Stimulated activated CD8-positive, alpha-beta memory T cell treated with anti-CD3 and anti-CD28 coated beads, Interleukin-15, amount 100 ng/mL, for 4 hours (primary cell): ENCODE measurements around the gene REV3L.
"Not testable (repeated sequence)": the region's sequence is repeated elsewhere in the genome, so short reads cannot be mapped to it uniquely, and the experiment has no call there.

Experiments
- DNase-seq, 2 donors: peaks; one replicate each; pipeline ENCODE4 v3.0.0-alpha.2; 2020; ENCODE audit warnings: low read depth in 2 of 2

REV3L gene

DNA sequence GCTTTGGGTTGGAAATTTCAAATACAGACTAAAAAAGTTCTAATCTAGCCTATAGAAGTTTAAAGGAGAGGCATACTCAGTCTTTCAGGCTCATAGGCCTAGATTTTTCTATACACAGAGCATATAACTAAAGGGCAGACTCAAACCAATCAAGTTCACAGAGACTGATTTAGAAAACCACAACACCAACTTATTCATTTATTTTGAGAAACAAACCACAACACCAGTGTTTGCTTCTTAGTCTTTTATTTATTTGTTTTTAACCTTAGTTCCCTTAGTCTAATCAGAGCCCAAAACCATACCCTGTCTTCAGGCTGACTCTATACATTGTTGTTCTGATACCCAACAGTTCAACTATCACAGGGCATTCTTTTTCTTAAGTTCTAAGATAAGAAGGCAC, 103.7 kb downstream of the REV3L start:
- no peak for DNase-seq

DNA sequence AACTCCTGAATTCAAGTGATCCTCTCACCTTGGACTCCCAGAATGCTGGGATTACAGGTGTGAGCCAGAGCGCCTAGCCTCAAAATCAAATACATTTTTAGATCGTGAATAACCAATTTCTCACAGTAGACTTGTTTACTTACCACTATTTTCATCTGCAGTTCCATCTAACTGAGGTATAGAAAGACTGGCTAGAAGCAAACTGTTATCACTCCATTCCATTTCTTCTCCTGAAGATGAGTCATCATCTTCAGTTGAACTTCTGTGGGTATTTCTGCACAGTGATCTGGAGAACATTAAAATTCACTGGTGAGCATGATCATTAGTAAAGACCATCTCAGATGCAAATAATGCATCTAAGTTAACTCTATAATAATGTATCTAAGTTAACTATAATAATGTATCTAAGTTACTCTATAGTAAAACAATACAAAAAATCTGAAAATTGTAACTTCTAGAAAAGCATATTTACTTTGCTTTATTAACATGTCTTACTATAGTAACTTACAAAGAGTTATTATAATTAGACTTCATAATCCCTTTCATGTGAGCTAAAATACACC, 105.4 kb downstream of the REV3L start:
- no peak for DNase-seq

DNA sequence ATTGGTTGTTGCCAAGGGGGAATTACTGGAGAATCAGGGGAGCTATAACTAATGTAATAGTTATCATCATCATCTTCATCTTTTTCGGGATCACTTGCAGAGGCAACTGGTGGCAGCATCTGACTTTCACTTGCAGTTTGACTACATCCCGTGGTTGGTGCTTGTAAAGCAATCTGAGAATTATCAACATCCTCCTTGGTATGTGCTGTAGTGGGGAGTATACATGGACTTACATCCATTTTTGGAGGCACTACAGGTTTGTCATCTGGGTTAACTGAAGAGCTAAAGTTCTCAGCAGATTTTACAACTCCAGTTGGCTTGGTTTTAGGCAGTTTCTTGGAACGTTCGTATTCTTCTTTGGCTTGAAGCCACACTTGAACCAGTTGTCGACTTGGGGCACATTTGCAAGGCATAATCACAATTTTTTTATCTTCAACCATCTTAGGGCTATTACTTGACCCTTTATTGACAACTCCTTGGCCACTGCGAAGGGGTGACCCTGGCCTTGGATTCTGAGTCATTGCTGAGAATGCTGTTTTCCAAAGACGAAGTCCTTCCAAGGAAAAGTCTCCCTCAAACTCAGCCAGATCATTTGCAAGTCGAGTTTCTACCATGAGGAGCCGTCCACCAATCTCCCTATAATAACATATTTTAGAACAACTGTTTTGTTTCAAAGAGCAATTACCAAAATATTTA, 115.5 kb downstream of the REV3L start:
- DNase-seq: no peak

DNA sequence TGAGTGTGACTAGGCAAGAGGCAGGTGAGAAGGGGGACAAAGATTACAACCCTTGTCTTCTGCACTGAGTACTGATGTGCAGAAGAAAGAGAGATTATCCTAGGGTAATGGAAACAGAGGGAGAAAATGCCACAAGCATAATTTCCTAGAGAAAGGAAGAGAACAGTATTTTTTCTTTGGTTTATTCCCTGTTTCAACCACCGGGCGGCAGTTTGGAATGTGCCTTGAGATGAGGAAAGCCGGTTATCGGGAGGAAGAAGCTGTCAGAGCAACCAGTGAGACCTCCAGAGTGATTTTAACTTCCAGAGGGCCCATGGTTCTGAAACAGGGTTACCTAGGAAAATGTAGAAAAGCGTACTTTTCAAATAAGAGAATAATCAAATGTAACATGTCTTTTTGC, 121.4 kb downstream of the REV3L start:
- no peak for DNase-seq

DNA sequence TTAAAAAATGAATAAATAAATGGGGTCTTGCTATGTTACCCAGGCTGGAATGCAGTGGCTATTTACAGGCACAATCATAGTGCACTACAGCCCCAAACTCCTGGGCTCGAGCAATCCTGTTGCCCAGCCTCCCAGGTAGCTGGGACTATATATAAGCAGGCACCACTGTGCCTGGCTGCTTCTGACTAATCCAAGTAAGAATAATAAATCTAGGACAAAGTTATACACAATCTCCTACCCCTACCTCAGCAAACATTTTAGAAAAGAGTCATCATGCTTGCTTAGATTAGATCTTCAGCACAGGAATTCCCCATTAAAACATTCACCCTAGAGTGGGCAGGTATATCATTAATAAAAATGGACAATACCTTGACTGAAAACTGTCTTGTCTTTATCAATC, 124.6 kb downstream of the REV3L start:
- no peak for DNase-seq

DNA sequence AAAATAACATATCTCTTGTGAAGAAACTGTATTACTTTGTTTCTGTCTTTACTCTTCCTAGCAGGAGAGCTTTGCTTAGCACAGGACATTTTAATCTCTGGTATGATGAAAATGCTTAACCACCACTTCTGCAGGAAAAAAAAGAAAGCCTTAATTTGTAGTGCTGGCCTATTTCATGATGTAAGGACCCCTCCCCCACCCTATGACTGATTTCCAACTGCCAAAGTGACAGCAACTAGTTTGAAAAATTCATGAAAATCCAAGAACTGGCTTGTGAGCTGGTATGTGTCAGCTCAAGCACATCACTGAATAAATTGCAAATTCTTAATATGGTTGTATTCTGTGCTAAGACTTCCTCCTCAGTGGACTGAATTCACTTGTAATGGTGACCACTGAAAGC, 125.3 kb downstream of the REV3L start:
- no peak for DNase-seq

DNA sequence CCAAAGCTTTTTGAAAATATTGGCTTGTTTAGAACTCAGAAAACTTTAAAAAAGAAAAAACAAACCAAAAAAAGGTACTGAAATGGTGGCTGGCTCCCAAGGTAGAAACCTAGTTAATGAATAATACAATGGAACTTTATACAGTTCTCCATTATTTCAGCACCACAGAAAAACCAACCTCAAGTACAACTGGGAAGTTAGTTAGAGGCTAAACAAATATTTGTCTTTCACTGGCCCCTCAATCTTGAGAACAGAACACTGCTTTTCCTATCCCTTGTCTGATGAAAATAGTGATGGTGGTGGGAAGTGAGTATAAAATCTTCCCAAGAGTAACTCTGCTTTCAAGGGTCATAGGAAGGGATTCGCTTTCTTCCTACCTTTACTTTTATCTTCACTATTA, 126.5 kb downstream of the REV3L start:
- DNase-seq: no peak

DNA sequence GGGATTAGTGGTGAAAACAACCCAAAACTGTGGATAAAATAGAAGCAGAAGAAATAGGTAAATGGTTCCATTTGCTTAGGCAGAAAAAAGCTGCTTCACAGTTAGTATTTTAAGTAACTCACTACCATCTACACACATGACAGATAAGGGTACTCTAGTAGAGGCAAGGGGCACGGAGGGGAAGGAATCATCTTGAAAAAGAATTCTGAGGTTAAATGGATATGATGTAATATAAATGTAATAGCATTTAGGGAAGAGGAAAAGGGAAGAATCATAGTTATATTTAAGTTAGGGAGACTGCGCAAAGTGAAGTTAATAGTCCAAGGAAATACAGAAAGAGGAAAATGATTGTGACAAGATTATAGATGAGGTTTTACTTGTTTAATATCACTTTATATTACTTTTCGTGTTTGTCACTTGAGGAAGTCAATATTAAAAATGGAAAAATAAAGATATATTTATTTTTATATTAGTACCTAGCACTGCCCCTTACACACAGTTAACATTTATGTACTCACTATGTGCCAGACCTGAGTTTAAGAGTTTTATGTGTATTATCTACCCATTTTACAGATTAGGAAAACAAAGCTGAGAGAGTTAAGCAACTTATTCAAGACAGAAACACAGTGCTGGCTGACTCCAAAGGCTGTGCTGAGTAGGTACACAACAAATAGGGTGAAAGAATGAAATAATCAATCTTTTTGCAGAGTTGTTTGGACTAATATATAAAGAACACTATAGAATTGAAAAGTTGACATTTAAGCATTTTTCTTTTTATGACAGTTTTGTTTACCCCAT, 128.1 kb downstream of the REV3L start:
- no peak for DNase-seq

DNA sequence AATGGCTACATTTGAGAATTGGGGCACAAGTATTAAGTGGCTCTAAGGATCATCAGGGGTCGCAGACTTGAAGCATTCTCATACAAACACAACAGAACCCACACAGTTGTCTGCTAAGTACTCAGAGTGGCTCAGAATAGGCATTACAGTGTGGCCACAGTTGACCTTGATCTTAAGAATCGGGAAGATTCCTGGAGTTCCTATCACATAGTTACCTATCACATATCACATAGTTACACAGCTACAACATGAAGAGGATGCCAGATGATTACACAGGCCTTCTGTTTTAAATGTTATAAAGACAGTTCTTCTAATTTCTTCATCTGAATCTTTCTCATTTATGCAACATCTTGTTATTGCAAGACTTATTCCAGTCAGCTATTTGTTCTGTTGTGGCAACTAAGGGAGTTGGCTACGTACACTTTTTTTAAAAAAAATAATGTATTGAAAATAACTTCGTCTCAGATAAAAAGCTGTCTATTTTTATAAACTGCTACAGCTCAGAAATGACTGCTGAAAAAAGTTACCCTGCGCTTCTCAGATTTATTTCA, 129.0 kb downstream of the REV3L start:
- DNase-seq: no peak

DNA sequence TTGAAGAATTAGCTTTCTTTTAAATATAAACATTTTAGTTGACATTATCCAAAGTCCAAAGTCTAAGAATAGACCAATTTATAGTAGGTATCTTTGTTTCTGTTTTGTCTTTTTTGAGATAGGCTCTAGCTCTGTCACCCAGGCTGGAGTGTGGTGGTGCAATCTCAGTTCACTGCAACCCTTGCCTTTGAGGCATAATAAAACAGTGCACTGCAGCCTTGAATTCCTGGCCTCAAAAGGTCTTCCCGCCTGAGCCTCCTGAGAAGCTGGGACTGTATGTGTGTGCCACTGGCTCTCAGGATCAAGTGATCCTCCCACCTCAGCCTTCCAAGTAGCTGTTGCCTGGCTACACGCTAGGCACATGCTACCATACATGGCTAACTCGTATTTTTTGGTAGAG, 135.4 kb downstream of the REV3L start:
- DNase-seq: no peak

DNA sequence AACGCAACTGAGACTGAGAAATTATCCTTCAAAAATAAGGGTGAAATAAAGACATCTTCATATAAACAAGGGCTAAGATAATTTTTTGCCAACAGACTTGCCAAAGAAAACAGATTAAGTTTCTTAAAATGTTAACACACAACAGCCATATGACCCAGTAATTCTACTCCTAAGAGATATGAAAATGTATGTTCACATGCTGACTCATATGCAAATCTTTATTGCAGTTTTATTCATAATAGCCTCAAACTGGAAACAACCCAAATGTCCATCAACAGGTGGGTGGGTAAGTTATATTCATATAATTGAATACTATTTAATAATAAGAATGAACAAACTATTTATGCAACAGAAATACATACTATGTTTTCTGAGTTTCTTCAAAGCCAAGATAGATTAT, 140.1 kb downstream of the REV3L start:
- no peak for DNase-seq

DNA sequence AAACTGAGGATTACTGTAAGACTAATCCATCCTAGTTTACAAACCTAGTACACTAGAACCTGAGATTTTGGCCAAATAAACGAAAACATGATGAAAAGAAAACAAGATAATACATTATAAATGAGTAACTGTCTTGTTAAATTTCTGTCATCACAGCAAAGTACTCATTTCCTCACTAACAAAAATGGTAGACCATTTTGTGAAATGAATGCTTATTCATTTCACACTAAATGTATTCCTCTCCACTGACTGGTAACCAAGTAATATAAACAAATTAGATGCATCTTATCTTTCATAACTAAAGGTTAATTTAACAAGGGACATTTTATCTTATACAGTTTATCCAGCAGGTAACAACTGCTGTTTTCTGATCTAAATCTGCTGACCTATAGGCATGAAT, 143.7 kb downstream of the REV3L start:
- no peak for DNase-seq

DNA sequence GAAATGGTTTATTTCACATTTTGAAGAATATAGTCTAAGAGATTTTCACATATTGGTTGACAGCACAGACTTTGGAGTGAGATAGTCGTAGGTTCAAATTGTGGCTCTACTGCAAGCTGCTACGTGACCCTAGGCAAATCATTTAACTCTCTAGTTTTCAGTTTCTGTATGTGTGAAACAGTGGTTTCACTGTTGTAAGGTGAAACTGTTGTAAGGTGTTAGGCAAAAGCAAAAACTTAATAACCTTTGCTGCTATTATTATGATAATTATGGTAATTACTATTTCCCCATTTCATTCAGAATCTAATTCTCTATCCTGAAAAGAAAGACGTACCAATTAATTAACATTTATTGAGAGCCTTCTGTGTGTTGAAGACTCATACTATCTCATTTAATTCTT, 144.2 kb downstream of the REV3L start:
- DNase-seq: no peak

DNA sequence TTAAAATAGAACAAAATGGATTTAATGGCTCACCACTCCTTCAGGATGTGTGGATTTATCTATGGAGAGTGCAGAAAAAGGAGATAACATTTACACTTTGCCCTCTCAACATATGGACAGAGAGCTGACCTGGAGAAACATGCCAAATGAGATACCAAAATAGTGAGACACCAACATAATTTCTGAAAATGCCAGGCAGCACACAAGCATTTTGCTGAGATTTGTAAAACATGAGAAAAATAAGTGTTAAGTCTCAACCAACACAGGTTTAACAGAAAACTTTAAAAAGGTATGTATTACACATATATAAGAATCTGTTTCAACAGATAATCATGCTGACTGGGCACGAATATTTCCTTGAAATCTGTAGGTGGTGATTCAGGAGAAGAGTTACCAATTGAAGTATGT, 145.2 kb downstream of the REV3L start:
- DNase-seq: no peak

DNA sequence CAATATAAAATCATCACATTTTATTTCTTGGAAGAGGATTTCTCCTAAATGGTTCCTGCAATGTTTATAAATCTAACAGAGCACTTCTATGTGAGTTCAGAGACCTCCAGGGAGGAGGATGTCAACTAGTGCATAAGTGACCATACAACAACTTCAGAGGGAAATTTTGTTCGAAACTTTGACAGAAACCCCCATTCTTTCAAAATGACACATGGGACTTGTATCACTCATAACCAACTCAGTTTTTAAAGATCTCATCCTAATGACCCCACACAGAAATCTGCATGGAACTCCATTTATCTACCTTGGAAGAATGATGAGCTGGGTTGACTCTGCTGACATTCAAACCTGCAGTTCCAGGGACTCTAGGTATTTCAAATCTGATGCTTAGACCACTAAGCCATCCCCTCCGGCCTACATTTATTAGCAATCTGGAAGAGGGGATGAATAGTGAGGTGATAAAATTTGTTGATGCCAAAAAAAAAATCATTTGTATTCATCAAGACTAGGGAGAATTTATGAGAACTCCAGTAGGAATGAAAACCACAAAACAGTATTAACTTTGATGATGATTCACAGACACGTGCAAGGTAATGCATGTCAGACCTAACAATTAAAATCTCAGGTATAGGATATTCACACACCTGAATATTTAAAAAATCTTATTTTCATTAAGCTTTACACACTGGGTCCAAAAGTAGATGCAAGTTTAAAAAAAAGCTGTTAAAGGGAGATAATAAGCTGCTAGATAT, 153.0 kb downstream of the REV3L start:
- DNase-seq: no peak

DNA sequence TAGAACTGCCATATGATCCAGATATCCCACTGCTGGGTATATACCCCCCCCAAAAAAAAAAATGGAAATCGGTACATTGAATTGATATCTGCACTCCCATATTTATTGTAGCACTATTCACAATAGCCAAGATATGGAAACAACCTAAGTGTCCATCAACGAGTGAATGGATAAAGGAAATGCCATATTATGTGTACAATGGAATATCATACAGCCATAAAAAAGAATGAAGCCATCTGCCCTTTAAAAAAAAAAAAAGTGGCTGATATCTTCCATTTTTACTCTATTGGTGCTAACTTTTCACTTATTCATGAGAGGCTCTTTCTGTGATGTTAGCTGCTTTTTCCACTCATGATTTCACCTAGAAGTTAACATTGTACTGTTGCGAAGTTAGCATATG, 156.5 kb downstream of the REV3L start:
- no peak for DNase-seq

DNA sequence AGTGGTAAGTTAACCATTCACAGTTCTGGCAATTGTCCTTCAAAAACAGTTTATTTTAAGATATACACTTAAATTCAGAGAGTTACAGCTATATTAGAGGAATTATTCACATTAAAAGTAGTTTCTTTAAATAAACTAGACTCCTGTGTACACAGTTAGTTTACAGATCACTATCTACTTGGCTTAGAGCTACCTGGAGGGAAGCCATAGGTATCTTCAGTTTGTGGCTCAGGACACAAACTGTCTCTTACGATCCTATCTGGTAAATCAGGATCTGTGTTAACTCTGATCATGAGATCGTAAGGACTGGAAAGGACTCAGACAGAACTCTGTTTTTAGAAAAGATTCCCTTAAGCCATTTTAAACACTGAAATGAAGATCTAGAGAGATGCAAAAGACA, 160.9 kb downstream of the REV3L start:
- DNase-seq: no peak

DNA sequence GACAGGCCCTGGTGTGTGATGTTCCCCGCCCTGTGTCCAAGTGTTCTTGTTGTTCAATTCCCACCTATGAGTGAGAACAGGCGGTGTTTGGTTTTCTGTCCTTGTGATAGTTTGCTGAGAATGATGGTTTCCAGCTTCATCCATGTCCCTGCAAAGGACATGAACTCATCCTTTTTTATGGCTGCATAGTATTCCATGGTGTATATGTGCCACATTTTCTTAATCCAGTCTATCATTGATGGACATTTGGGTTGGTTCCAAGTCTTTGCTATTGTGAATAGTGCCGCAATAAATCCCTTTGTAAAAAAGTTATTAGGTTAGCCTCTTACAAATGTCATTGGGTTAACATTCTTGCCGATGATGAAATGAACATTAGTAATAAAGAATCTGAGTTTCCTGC, 175.1 kb downstream of the REV3L start:
- not testable (repeated sequence) for DNase-seq

DNA sequence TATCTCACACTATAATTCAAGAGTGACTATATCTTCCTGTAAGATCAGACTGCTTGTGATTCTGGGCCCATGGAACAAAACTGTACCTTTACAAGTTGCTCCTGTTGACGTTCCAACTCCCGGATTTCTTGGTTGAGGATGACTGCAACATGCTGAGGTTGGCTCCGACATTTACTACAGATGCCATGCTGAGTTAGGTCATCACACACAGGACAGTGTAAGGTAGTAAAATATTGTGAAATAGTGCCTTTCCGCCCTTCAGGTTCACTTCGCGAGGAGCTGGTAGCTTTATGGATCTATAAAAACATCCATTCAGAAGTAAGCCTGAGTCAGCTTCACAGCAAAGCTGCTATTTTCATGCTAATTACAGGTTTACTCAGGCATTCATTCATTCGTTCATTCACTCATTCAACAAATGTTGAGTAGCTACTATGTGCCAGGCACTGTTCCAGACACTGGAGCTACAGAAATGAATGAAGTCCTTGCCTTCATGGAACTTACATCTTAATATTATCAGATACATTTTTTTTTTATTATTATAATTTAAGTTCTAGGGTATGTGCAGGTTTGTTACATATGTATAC, 175.7 kb downstream of the REV3L start:
- no peak for DNase-seq

DNA sequence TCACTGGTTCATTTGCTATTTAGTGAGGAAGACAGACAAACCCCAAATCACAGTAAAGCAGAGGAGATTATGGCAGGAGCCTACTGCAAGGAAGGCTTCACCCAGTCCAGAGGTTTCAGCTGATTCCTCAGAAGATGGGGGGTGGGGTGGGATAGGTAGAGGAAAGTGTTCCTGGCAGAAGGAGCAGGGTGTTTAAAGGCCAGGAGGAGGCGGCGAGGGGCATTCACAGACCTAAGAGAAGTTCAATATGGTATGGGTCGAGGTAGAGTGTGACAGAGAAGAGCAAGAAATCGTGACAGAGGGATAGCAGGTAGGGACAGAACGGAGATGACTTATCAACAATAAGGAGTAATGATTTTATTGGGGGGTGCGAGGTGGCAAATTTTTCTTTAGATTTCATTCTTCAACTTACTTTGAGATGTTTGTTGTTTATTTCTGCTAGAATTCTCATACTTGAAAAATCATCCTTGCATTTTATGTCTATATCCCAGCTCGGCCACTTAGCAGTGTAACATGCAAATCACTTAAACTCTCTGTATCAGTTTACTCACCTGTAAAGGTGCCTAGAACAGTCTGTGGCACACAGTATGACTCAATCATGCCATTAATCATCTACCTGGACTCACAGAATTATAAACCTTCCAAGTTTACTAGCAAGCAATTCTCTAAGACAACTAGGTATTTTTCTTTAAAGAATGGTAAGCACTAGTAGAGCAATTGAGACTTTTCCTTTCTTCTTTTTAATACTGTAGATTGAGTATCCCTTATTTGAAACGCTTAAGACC, 176.7 kb downstream of the REV3L start:
- no peak for DNase-seq

DNA sequence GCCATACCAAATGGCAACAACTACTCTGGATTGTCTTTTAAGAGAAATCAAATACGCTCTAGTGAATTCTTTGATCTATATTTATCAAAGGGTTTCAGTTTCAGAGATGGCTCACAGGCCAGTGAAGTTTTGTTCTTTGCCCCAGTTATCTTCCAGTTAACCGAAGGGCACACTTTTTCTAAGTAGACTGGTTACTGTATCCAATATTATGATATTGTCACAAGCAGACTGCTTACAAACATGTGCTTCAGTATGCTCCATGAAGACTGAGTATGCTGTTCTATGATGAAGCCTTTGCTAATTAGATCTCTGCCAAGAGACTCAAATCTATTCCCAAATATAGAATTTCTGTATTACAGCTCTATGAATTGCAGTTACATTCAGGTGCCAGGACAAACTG, 181.1 kb downstream of the REV3L start:
- no peak for DNase-seq
